Measurements from ENCODE around the gene MSGN1. TPM values are rescaled to one million over a fixed set of nuclear protein-coding genes. Genes with fewer than 3 reads are reported as not detected.

Gene MSGN1
- total RNA-seq, 2 experiments from 2014 or later, result not detected

DNA sequence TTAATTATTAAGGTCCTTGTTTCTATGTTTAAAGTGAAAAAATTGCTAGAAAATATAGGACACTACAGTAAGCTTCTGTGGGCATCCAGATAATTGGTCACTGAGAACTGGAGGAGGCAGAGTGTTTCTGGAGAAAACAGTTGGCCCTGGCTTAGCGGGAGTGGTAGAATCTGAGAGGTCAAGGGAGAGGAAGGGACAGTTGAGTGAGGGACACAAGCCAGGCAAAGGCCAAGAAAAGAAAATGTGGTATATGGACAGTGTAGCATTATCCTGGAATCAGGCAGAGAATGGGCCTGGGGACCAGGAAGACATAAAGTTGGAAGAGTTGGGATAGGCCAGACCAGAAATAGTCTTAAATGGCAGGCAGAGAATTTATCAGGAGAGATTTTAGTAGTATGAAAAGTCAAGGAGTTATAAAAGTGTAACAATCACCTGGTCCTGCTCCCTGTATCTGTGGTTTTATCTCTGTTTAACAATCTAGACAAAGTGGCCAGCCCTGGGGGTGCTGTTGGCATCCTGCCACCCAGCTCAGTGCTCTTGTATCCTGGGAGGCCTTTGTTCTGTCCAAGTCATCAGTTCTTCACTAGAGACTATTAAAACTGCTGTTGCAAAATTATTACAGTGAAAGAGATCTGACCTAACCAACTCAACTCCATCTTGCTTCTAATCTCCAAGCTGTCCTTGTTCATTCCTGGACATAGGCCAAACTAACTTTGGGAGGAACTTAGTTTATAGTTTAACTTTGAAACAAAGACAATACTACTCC lies 15.4 kb upstream of the MSGN1 start:
- H3K36me3 ChIP-seq (ENCODE audit: insufficient read depth, low read length), result no peaks in the 10 kb centered on the region
- POLR2A ChIA-PET, result no interaction called here
- H3K4me3 ChIP-seq (ENCODE audit: low read depth, low read length, poor library complexity, severe bottlenecking), result no peak overlapping the region
- TF ChIP-seq EZH2phosphoT487 (IDR thresholded peaks at IDR 0.05; ENCODE audit: borderline replicate concordance, low read depth, low read length) (no peak), CTCF (conservative IDR thresholded peaks at IDR 0.05; ENCODE audit: low read length) (no peak)
- CTCF ChIA-PET (ENCODE audit: unreplicated experiment), result no interaction called here
- no peaks in the 10 kb centered on the region for H3K79me2 ChIP-seq (ENCODE audit: insufficient read depth, low read depth, low read length)
- no peak for DNase-seq (ENCODE audit: low spot score)
- H3K4me2 ChIP-seq (ENCODE audit: low read length), result no peak overlapping the region
- intact Hi-C loops (cut with micrococcal nuclease; ENCODE audit: unreplicated experiment), result no loop called here
- BruUV-seq (replicated peaks), result no TSS peak
- no peak overlapping the region for H3K27ac ChIP-seq (ENCODE audit: low read depth, low read length, poor library complexity, severe bottlenecking)
- H3K9me3 ChIP-seq (ENCODE audit: low read length), result no peaks in the 10 kb centered on the region
- H3K9me2 ChIP-seq (ENCODE audit: insufficient read depth, low read length), result no peaks in the 10 kb centered on the region
- H2AFZ ChIP-seq (ENCODE audit: low read length), result no peak overlapping the region
- H3K4me1 ChIP-seq (ENCODE audit: insufficient read depth, low read length, poor library complexity, severe bottlenecking), result peaks cover 39% of the 10 kb centered on the region
- no peaks in the 10 kb centered on the region for H4K20me1 ChIP-seq (ENCODE audit: insufficient read depth, low read length)

DNA sequence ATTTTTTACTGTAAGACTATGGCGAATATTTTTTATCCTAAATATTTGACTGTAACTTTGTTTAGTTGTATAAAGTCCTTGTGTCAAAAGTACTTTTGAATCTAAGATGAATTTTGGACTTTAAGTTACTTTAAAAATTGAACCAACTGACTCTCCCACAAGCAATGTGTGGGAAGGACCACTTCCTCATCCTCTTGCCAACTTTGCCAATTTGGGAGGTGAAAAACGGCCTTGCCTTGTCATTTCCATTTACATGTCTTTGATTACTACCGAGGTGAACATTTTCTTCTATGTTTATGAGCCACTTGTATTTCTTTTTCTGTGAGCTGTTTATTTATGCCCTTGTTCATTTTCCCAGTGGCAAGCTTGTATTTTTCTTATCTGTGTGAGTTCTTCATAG lies 12.8 kb upstream of the MSGN1 start:
- Histone ChIP-seq H3K4me2 (ENCODE audit: low read length) (peak overlapping the region; percentile 88), H3K4me1 (ENCODE audit: insufficient read depth, low read length, poor library complexity, severe bottlenecking) (peaks cover 43% of the 10 kb centered on the region), H3K27ac (ENCODE audit: low read depth, low read length, poor library complexity, severe bottlenecking) (peak overlapping the region; percentile 38), H4K20me1 (ENCODE audit: insufficient read depth, low read length) (no peaks in the 10 kb centered on the region), H3K79me2 (ENCODE audit: insufficient read depth, low read depth, low read length) (no peaks in the 10 kb centered on the region), H2AFZ (ENCODE audit: low read length) (peak overlapping the region; percentile 64; the same call in 1 of the 2 replicates), H3K9me3 (ENCODE audit: low read length) (no peaks in the 10 kb centered on the region), H3K36me3 (ENCODE audit: insufficient read depth, low read length) (no peaks in the 10 kb centered on the region), H3K9me2 (ENCODE audit: insufficient read depth, low read length) (no peaks in the 10 kb centered on the region), H3K4me3 (ENCODE audit: low read depth, low read length, poor library complexity, severe bottlenecking) (peak overlapping the region; percentile 54)
- no peak for TF ChIP-seq CTCF (conservative IDR thresholded peaks at IDR 0.05; ENCODE audit: low read length)
- TF ChIP-seq EZH2phosphoT487 (IDR thresholded peaks at IDR 0.05; ENCODE audit: borderline replicate concordance, low read depth, low read length), result no peak
- intact Hi-C loops (cut with micrococcal nuclease; ENCODE audit: unreplicated experiment), result no loop called here
- ChIA-PET POLR2A (interaction anchor here (0.9 to 2.0 kb wide), 7 partner anchors 9 to 55 kb away, joined by 3 to 9 read pairs (median 3); no protein-coding TSS in a partner anchor), CTCF (ENCODE audit: unreplicated experiment) (no interaction called here)
- no TSS peak for BruUV-seq (replicated peaks)
- no peak for DNase-seq (ENCODE audit: low spot score)

GRCh38 chr2:17804358-17804757 lies 11.9 kb upstream of the MSGN1 start:
- no peak for TF ChIP-seq EZH2phosphoT487 (IDR thresholded peaks at IDR 0.05; ENCODE audit: borderline replicate concordance, low read depth, low read length)
- TF ChIP-seq CTCF (conservative IDR thresholded peaks at IDR 0.05; ENCODE audit: low read length), result no peak
- Histone ChIP-seq H3K4me3 (ENCODE audit: low read depth, low read length, poor library complexity, severe bottlenecking) (peak overlapping the region; percentile 54), H3K36me3 (ENCODE audit: insufficient read depth, low read length) (no peaks in the 10 kb centered on the region), H3K79me2 (ENCODE audit: insufficient read depth, low read depth, low read length) (no peaks in the 10 kb centered on the region), H2AFZ (ENCODE audit: low read length) (peak overlapping the region; percentile 64), H3K9me2 (ENCODE audit: insufficient read depth, low read length) (no peaks in the 10 kb centered on the region), H3K4me1 (ENCODE audit: insufficient read depth, low read length, poor library complexity, severe bottlenecking) (peaks cover 41% of the 10 kb centered on the region), H4K20me1 (ENCODE audit: insufficient read depth, low read length) (no peaks in the 10 kb centered on the region), H3K4me2 (ENCODE audit: low read length) (peak overlapping the region; percentile 88), H3K9me3 (ENCODE audit: low read length) (no peaks in the 10 kb centered on the region), H3K27ac (ENCODE audit: low read depth, low read length, poor library complexity, severe bottlenecking) (peak overlapping the region; percentile 38)
- CTCF ChIA-PET (ENCODE audit: unreplicated experiment), result no interaction called here
- POLR2A ChIA-PET, result interaction anchor here (0.7 to 2.0 kb wide), 5 partner anchors 10 to 49 kb away, joined by 3 to 9 read pairs (median 4); no protein-coding TSS in a partner anchor
- peak; percentile 76 for DNase-seq (ENCODE audit: low spot score)
- BruUV-seq (replicated peaks), result no TSS peak
- intact Hi-C loops (cut with micrococcal nuclease; ENCODE audit: unreplicated experiment), result loop anchor here (2.0 kb wide), 1 partner anchor 52 kb away; the partner anchor contains the start of gene SMC6

All from OCI-LY7 (cell line).